ENCODE measurements around the gene FZD2.

GRCh38 chr17:44578947-44579346 is 21.7 kb downstream of the FZD2 start:
- TF ChIP-seq ATOH8 (CRISPR knock-in tag; IDR thresholded peaks at IDR 0.05; ENCODE audit: low read depth): no peak
- TF ChIP-seq REST (IDR thresholded peaks at IDR 0.05): no peak
- no peak for TF ChIP-seq POLR2A (IDR thresholded peaks at IDR 0.05; ENCODE audit: low read length)
- no peak for TF ChIP-seq MAFK (IDR thresholded peaks at IDR 0.05; ENCODE audit: partially characterized antibody)
- no peak for TF ChIP-seq RAD21 (conservative IDR thresholded peaks at IDR 0.05 in 1 of 2, IDR thresholded peaks at IDR 0.05 in 1 of 2)
- TF ChIP-seq BHLHE40 (IDR thresholded peaks at IDR 0.05; ENCODE audit: low read depth, low read length): no peak
- no peak for TF ChIP-seq KDM5A (IDR thresholded peaks at IDR 0.05)
- no peak for TF ChIP-seq CTCF (IDR thresholded peaks at IDR 0.05)
- TF ChIP-seq MAZ (IDR thresholded peaks at IDR 0.05; ENCODE audit: borderline replicate concordance, low read depth, low read length): no peak
- TF ChIP-seq CHD2 (IDR thresholded peaks at IDR 0.05; ENCODE audit: low read length, partially characterized antibody): no peak
- no peak for TF ChIP-seq POLR2AphosphoS2 (conservative IDR thresholded peaks at IDR 0.05; ENCODE audit: low read length)
- no peak for TF ChIP-seq NFE2L2 (conservative IDR thresholded peaks at IDR 0.05; ENCODE audit: low read length)
- TF ChIP-seq SMC3 (IDR thresholded peaks at IDR 0.05): no peak
- no peak for TF ChIP-seq KDM1A (IDR thresholded peaks at IDR 0.05; ENCODE audit: low read depth)

All from A549 (cell line).